CD4-positive, alpha-beta T cell treated with Interleukin-6 at 100 ng/mL for 8 hours (primary cell): ENCODE results near the gene UBE4B.
"Not testable (repeated sequence)": the region's sequence is repeated elsewhere in the genome, so short reads cannot be mapped to it uniquely, and the experiment has no call there.

ENCODE experiments used
- DNase-seq: peaks from one replicate; pipeline ENCODE4 v3.0.0-alpha.2; 2020; ENCODE audit warnings: mixed read lengths, low spot score

UBE4B gene

DNA sequence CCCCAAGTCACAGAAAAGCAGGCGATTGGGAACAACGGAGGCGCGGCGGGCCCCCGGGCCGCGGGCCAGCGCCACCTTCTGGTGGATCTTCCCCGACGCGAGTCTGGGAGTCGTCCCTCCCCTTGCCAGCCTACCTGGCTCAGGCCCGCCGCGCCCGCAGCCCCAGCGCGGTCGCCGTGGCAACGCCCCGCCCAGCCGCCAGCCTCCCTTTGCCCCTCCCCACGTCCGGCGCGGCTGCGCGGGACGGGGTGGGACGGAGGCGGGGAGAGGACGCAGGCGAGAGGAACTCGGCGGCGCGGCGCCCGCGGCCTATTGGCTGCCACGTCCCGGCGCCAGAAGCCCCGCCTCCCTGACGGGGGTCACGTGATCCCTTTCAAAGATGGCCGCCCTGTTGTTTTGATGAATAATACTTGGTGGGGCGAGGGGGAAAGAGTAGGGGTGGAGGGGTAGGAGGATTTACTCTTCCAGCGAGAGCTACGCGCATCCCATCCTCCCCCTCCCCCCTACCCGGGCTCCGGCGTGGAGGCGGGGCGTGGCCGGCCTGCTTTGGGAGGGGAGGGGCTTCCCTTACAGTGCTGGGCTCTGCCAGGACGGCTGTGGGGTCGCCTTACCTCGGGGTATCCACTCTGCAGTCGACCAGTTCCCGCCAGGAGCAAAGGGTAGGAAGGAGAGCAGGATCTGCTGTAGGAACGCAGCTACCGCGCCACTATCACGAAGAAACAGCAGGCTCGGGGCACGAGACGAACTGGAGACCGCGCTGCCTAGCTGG, at the start of gene UBE4B:
Gene UBE4B, plus strand, starts transcription at position 369 of the 769 bp plus-strand sequence. CDS start 713 bp downstream, outside the sequence.
- peak; percentile 98 for DNase-seq

DNA sequence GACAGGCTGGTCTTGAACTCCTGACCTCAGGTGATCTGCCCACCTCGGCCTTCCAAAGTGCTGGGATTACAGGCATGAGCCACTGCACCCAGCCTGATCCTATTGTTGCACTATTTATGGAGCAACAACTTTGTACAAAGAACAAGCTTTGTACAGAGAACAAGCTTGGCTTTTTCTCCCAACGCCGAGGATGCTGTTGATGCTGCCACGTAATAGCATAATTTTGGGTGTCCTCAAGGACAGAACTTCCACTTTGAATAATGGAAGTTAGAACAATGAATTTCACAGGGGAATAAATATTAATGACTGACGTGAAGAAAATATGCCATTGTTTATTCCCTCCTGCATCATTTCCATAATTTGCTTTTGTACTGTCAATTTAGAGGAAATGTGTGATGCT, 48.5 kb upstream of the UBE4B start:
- no peak for DNase-seq

DNA sequence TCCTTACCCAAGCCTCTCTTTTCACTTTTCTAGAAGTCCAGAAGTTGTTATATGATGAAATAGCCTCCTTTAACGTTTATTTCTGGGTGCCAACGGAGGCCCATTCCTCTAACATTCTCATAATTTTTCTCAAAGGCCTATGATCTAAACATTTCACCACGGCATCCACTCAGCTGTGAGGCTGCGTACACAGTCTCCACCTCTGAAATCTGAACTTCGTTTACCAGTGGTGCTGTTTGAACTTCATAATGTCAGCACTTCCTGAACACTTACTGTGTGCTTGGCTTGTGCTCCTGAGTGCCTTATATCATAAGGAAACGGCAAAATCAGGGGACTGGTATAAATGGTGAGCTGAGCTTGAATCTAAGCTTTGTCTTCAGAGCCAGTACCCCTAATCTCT, 47.8 kb upstream of the UBE4B start:
- no peak for DNase-seq

- DNase-seq, result no peak
Measured at GRCh38 chr1:9989773-9990172, 43.0 kb upstream of the UBE4B start.

DNA sequence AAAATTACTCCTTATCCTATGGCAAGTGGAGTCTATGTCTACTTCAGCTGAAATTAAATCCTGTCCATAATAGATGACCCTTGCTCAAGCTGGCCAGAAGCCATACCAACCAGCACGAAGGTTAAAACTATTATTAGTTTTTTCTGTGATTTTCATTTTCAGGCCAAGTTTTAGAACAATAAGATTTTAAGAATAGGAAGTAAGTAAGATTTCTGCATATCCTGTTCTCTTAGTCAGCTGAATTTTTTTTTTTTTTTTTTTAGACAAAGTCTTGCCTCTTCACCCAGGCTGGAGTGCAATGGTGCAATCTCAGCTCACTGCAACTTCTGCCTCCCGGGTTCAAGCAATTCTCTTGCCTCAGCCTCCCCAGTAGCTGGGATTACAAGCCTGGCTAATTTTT, 41.8 kb upstream of the UBE4B start:
- DNase-seq, result no peak

- no peak for DNase-seq
Measured at GRCh38 chr1:9992910-9993309, 39.8 kb upstream of the UBE4B start.

DNA sequence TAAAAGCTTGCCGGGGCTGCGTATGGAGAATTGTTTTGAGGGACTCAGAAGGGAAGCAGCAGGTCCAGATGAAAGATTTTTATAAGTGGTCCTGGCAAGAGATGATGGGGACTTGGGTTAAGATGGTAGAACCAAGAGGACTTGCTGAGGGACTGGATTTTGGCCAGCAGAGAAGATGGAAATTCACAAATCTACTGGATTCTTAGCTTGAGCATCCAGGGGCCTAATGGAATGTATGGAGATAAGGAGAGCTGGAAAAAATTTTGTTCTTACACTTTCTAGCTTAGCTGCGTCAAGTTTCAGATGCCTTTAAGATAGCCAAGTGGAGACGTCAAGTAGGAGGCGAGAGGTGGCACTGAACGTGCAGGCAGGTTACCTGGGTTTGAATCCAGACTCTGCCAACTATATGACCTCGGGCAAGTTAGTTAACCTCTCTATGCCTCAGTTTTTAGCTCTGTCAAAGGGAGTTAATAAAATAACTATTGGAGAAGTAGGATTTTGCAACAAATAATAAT, 39.1 kb upstream of the UBE4B start:
- DNase-seq, result no peak

GRCh38 chr1:9996624-9997582, 35.9 kb upstream of the UBE4B start, which contains the start of gene RBP7:
RBP7 (plus strand) TSS chr1:9997228; CDS start chr1:9997259, 31 bp downstream.
- DNase-seq, result peak; percentile 3

DNA sequence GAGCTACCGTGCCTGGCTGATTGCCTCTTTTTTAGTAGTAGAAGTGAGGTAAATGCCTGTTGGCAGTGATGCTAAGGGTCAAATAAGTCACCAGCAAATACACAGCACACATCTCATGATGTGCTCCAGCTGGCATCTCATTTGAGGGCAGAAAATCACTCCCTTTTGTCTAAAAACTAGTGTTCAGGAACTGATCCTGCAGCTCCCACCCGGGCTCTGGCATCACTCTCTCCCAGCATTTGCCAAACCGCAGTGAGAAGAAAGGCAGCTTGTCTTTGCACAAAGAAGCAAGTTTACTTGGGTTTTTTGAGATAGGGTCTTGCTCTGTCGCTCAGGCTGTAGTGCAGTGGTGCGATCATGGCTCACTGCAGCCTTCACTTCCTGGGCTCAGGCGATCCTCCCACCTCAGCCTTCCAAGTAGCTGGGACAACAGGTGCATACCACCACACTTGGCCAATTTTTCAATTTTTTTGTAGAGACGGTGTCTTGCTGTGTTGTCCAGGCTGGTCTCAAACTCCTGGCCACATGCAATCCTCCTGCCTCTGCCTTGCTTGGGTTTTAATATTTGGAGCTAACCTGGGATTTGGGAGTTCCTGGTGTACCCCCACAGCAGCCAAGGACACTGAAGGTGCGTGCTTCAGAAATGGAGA, 31.6 kb upstream of the UBE4B start:
- no peak for DNase-seq

- DNase-seq, result not testable (repeated sequence)
Measured at GRCh38 chr1:10005248-10005647, 27.5 kb upstream of the UBE4B start.

GRCh38 chr1:10007169-10007568, 25.6 kb upstream of the UBE4B start:
- no peak for DNase-seq

DNA sequence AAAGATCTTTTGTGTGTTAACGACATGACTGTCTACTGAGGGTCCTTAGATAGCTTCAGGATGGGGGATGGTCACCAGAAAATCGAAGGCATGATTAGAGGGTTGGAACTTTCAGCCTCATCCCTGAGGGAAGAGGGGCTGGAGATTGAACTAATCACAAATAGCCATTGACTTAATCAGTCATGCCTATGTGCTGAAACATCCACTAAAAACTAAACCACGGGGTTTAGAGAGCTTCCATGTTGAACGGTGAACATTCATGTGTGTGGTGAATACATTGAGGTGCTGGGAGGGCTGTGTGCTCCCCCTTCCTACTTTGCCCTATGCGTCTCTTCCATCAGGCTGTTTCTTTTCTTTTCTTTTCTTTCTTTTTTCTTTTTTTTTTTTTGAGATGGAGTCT, 18.7 kb upstream of the UBE4B start:
- no peak for DNase-seq

DNA sequence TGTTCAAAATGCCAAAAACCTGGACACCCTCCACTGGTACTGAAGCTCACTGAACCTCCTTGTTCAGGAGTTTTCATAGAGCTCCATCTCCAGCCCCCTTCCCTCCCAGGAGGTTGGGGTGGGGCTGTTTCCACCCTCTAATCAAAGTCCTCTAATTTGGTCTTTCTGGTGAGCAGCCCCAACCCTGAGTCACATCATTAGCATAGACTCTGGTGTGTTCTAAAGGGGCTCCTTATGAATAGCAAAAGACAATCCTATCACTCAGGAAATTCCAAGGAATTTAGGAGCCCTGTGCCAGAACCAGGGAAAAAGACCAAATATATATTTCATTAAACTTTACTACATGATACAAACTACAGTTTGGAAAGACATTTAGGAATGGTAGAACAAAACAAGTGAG, 13.2 kb upstream of the UBE4B start:
- no peak for DNase-seq

GRCh38 chr1:10020086-10020485, 12.7 kb upstream of the UBE4B start:
- no peak for DNase-seq

DNA sequence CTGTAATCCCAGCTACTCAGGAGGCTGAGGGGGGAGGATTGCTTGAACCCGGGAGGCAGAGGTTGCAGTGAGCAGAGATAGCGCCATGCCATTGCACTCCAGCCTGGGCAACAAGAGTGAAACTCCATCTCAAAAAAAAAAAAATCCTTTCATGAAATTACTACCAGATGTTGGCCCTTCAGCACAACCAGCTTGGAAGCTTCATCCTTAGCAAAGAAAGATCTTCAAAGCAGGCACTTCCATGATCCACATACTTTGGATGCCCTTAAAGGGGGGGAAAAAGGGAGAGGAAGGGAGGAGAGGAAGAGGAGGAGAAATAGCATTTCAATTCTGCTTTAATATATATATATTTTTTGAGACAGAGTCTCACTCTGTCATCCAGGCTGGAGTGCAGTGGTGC, 12.1 kb upstream of the UBE4B start:
- not testable (repeated sequence) for DNase-seq

- DNase-seq, result not testable (repeated sequence)
Measured at GRCh38 chr1:10021992-10022391, 10.8 kb upstream of the UBE4B start.

- DNase-seq, result no peak
Measured at GRCh38 chr1:10022656-10023055, 10.1 kb upstream of the UBE4B start.

- DNase-seq, result no peak
Measured at GRCh38 chr1:10025354-10025753, 7.4 kb upstream of the UBE4B start.

- no peak for DNase-seq
Measured at GRCh38 chr1:10027027-10027426, 5.7 kb upstream of the UBE4B start.

GRCh38 chr1:10028956-10029500, 3.7 kb upstream of the UBE4B start:
- DNase-seq, result not testable (repeated sequence)

- no peak for DNase-seq
Measured at GRCh38 chr1:10031461-10031860, 1.3 kb upstream of the UBE4B start.

- no peak for DNase-seq
Measured at GRCh38 chr1:10033359-10033845, 644 bp downstream of the UBE4B start.
